GM21786 (cell line): ENCODE measurements around the gene AFF2.

Experiments
- ATAC-seq: cut with Tn5 transposase; IDR thresholded peaks from one replicate; pipeline ENCODE4 v1.9.1; 2021; ENCODE audit not compliant: unreplicated experiment

Gene AFF2

DNA sequence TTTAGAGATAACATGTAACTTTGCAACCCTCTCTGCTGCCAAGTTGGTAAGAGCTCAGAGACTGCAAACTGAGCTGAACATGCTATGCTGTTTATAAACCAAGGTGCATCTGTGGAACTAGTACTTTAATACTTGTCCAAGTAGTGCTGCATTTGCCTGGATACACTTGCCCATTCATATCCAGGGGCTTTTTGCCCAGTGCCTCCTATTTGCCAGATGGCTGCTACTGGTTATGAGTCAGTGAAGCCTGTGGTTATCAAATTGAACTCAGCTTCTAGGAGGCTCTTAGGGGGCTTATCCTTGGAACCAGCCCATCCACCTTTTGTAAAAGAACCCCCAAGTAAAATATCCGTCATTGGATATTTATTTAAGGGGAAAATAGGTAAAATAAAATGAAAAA lies 79.6 kb downstream of the AFF2 start:
- ATAC-seq = no peak

- ATAC-seq = no peak
Observed at GRCh38 chrX:148582353-148582752, 81.9 kb downstream of the AFF2 start.

DNA sequence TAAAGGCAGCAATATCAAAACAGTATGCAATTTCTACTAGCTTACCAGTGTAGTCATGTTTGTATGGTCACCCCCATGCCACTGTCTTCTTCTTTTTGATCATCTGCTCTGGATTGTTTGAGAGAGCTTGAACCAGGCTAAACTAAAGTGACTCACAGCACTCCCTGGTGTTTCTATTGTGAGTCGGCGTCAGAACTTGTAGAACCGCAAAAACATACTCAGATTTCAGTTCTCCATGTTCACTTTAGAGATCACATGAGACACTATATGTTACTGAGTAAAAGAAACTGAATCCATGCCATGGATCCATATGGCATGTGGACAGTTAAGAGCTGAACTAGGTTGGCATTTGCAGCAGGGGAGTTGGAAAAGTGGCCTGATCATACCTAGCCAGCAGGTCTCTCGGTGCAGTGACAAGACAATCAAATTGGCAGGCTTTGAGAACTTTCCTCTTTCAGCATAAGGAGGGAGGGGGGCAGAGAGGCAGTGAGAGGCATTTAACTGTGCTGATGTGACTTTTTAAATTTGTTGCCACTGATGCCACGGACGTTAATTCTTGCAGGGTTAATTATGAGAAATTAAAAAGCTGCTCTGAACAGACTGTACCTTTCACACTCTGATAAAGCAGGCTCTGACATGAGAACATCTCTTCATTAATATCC lies 88.4 kb downstream of the AFF2 start:
- ATAC-seq = no peak

DNA sequence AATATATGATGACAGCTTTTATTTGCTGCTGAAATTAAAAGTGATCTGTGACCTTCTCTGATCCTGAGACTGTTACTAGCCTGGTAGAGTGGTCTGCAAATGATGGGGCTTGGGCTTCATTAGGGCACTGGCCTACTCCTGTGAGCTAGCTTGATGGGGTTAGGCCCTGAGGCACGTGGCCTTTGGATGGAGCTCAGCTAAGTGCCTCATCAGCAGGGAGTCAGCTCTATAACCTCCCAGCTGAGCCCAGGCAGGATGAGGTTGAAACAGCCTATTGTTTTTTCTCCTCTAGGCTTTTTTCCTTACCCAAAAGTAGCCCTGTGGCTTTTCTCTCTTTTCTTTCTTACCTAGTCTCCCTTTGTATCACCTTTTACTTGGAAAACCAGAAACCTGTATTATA lies 92.2 kb downstream of the AFF2 start:
- ATAC-seq = no peak

DNA sequence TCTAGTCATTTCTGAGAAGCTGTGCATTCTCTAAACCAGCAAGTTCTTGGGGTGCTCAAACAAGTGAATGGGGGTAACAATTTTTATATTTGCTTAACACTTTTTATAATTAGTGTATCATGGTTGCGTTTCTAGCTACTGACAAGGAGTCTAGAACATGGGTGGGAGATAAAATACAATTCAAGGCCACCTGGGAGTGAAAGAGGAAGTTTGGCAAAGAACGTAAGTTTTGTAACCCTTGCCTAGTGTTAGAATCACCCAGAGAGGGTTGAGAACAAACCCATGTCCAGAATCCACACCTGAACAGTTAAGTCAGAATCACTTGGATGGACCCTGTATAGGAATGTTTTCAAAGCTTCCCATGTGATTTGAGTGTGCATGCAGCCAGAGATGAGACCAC lies 92.7 kb downstream of the AFF2 start:
- no peak for ATAC-seq

DNA sequence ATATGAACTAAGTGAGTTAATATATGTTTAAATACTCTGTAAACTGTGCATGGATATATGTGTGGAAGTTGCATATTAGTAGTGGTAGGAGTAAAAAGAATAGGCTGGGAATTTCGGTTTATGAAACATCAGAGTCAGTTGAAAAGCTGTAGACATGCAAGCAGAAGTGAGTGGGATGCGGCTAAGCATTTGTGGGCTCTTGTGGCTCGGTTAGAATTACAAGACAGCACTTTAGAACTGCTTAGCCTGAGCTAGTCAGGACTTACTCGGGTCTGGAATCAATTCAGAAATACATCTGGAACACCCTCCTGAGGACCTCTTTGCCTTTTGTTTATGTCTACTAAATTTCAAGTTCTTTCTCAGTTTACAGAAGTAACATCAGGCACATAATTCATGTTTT lies 93.6 kb downstream of the AFF2 start:
- ATAC-seq = no peak

DNA sequence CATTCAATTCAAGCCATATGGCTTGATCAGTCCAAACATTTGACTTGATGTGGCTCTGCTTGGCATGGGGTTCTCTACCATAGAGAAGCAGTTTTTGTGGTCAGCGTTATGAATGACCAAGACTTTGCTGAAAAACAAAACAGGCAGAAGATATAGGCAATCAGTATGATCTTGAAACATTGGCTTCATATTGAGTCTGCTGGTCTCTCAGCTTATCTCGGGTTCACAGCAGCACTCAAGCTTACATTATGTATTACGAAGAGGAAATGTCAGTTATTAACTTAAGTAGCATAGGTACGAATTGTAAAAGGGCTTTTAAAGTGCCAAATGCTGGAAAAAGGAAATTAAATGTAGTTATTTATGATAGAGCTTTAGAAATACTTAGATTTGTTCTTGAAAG lies 99.0 kb downstream of the AFF2 start:
- no peak for ATAC-seq

GRCh38 chrX:148600131-148600530 lies 99.7 kb downstream of the AFF2 start:
- no peak for ATAC-seq

DNA sequence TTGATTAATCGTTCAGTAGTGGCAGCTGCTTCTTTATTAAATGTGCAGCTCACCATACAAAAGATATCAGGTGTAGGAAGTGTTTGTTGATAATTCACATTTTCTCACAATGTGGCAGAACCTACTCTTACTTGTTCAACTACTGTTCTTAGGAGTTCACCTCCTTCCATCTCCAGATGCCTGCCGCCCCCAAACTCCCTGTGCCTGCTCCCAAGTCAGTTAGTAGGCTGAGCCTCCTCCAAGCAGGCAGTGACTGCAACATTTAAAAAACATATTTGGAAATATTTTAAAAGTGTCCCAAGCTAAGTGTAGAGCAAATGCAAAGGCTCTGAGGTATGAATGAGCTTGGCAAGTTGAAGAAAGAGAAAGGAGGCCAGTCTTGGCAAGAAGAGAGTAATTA lies 100.2 kb downstream of the AFF2 start:
- no peak for ATAC-seq

DNA sequence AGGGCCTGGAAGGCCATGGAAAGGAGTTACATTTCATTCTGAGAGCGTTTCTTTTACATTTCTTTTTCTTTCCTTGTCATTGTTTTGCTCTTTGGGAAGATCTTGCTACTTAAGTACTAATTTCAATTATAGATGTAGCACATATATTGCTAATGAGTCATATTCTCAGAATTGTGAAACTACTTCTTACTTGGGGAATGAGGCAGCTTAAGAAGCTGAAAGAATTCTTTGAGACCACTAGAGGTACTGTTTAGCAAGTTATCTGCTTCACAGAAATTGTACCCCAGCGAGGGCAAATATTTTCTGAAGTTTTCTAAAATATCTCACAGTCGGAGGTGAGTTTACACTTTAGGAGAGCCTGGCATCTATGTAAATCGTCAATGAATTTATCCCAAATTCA lies 100.6 kb downstream of the AFF2 start:
- ATAC-seq = no peak

DNA sequence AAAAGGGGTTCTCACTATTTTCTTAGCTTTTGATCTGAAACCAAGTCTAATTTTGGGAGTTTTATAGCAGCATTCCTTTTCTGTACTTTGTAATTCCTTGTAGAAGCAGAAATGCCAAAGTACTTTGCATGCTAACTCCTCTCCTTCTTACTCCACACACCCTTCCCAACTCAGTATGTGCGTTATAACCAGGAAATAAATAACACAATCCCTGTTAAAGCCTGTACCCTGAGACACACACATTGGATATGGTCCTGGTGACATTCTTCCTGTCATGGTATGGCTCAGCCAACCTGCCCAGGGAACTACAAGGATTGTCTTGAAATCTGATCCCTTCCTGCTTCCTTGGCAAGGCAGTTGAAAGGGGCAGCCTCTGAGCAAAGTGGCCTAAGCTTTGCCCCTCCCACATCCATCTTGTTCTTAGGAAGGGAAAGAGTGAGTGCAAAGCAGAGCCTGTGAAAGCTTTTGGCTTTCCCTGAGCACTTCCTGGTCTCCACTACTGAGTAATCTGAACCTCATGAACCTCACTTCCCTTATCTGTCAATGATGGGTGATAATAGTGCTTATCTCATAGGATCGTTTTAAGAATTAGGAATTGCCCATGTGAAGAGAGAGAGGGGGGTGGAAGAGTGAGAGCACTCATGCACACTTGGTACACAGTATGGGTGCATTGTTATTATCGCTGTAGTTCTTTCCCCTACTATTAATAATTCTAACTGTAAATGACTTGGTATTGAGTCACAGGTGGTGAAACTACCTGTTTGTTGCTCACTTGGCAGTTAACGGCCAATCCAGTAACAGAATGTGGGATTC lies 109.3 kb downstream of the AFF2 start:
- ATAC-seq = peak; percentile 70

- ATAC-seq = peak; percentile 63
Observed at GRCh38 chrX:148610328-148610698, 109.9 kb downstream of the AFF2 start.

- peak; percentile 40 for ATAC-seq
Observed at GRCh38 chrX:148611993-148612392, 111.6 kb downstream of the AFF2 start.

DNA sequence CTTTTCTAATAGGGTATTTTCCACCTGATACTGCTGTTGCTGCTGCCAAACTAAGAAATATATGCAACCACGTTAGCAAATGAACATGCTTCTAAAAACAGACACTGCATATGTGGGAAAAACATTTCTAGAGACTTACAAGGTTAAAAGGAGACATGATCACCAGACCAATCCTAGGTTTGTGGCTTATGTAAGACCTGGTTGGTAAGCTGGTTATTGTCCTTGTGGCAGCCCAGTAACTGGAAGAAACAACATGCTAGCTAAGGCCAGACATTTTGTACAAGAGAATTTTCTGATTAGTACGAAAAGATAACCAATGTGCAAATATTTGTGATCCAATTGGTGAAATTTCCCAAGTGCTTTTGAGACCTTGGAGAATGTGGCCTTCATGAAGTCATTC lies 112.0 kb downstream of the AFF2 start:
- no peak for ATAC-seq

DNA sequence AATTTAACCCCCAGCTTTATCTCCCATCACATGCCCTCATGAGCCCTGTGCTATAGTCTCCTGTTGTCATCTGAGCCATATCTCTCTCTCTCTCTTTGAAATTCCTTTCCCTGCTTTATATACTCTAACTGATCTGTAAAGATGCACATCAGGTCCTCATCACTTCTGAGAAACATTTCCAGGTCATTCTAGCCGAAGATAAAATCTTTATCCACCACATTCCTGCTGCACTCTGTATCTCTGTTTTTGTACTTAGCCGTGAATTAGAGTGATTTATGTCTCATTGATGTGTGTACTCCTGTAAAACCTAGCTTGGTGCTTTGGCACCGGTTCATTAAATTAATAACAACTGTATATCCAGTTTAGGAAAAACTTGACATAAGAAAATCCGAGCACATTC lies 113.2 kb downstream of the AFF2 start:
- no peak for ATAC-seq

DNA sequence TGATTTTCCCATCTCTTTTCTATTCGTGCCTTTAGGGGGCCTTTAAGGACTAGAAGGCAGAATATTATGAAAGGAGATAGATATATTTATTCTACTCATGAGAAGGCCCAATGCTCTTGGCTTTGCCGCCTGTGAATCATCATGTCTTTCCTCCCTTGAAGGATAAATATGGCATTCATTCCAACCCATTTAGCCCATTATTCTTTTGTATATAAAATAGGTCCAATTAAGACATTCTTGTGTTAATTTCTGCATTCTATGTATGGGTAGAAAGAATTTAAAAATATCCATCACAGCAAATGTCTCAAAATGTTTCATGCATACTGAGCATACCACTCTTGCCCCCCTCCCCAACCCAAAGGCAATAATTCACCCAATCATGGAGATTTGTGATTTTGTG lies 115.1 kb downstream of the AFF2 start:
- no peak for ATAC-seq

DNA sequence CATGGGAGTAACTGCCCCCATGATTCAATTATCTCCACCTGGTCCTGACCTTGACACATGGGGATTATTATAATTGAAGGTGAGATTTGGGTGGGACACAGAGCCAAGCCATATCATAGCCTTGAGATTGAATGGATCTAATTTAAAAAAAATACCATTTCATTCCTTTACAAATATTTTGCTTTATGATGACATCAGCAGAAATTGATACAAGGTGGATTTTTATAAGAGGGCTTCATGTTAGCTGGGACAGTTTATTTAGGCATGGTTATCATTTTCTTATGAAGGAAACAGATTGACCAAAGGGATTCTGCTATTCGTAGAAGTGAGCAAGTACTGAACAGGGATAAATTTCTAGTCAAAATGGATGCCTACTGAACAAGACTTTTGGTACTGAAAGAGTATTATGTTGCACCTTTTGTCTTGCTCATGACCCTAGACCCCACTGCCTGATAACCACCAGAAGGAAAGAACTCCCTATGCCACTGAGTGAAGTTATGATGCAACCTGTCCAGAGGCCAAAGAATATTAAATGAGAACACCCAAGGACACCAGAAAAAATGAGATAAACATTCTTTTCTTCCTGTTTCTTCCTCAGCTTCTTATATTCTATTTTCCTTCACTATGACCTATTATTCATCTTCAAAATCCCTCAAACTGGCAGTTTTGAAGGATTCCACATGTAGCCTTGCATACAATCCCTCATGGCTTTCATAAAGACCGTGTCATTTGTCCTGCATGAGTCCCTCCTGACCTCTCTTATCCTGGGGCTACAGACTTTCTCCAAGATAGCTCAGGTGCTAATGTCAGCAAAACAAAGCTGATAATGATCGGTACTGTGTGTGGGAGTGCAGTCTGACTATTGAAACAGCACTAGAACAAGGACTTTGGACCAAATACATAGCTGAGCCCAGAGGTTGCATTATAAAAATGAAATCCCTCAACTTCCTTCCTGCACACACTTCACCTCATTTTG lies 118.3 kb downstream of the AFF2 start:
- no peak for ATAC-seq

- ATAC-seq = no peak
Observed at GRCh38 chrX:148620023-148620422, 119.6 kb downstream of the AFF2 start.

DNA sequence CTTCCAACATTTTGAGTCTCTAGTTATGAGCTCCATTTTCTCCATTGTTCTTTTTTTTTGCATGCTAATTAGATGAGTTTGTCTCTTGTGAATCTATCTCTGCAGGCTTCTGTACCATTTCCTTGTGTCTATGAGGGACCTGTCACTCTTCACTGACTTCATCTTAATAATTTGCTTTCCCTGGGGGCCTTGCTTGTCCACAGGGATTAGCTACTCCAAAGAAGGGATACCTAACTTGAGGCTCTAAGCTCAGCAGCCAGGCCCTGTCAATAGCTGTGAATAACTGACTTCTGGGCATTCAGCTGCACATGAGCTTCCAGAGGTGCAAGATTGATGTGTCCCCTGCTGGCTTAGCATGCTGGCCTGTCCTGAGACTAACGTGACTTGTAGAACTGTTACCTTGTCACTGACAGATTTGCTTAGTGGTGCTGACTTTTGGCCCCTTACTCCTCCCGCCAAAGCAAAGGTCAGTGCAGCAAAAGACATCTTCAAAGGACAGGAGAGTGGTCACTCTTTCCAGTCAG lies 124.6 kb downstream of the AFF2 start:
- no peak for ATAC-seq

DNA sequence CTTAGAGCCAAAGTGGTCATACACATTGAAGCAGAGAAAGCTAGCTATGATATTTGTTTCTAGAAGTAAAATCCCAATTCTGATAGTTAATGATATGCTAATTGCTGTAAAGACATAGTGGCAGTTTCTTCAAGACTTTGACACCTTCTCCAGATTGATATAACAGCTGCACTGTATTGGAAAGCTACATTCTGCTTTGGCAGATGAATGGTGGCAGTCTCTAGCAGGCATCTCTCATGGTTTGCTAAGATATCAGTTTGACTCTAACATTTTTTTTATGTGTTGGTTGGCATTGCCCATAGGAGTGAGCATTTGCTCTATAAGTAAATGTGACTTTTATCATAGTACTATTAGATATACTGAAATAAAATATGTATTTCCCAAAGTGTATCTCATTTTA lies 128.2 kb downstream of the AFF2 start:
- ATAC-seq = no peak

GRCh38 chrX:148629434-148629833 lies 129.0 kb downstream of the AFF2 start:
- ATAC-seq = no peak
